ENCODE data around the gene EYA4.

DNA sequence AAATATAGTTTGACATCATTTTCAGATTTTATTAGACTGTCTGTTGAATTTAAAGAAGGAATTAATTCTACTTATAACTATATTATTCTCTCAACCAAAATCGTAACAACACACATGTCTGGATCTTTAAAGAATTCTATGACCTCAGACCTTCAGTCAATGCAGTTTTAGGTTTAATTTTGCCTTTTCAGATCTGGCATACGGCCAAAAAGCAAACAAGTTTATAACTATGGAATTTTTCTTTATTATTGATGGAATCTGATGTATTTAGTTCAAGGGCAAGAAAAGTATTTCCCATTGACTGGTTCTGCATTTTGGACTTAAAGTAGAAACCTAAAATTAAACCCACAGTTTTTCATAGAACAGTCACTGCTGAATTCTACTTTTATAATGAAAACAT lies 233.4 kb downstream of the EYA4 start:
- TF ChIP-seq, protein P1, sequence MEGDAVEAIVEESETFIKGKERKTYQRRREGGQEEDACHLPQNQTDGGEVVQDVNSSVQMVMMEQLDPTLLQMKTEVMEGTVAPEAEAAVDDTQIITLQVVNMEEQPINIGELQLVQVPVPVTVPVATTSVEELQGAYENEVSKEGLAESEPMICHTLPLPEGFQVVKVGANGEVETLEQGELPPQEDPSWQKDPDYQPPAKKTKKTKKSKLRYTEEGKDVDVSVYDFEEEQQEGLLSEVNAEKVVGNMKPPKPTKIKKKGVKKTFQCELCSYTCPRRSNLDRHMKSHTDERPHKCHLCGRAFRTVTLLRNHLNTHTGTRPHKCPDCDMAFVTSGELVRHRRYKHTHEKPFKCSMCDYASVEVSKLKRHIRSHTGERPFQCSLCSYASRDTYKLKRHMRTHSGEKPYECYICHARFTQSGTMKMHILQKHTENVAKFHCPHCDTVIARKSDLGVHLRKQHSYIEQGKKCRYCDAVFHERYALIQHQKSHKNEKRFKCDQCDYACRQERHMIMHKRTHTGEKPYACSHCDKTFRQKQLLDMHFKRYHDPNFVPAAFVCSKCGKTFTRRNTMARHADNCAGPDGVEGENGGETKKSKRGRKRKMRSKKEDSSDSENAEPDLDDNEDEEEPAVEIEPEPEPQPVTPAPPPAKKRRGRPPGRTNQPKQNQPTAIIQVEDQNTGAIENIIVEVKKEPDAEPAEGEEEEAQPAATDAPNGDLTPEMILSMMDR (conservative IDR thresholded peaks at IDR 0.05 in 1 of 2, IDR thresholded peaks at IDR 0.05 in 1 of 2; ENCODE audit: extremely low read depth in 1 of 2, insufficient read depth in 1 of 2, low read depth in 1 of 2, low read length in 2 of 2) = no peak
- no peak for TF ChIP-seq EZH2 (IDR thresholded peaks at IDR 0.05; ENCODE audit: borderline replicate concordance, low read length)

Measured in mammary epithelial cell (primary cell).